H1 (cell line): ENCODE data around the gene SCN1B. TPM values are rescaled to one million over a fixed set of nuclear protein-coding genes. Genes with fewer than 3 reads are reported as not detected.
"Not testable (repeated sequence)": the region's sequence is repeated elsewhere in the genome, so short reads cannot be mapped to it uniquely, and the experiment has no call there.

Experiments
- CTCF ChIA-PET: fragments of 300-600 bp; sonication (Branson Sonifier 250); formaldehyde crosslinking; loops from one replicate; lab custom pipeline; 2021; ENCODE audit not compliant: partially characterized antibody; lab: Charles Lee
- POLR2A ChIA-PET: fragments of 300-600 bp; sonication (Branson Sonifier 250); formaldehyde crosslinking; loops from one replicate; lab custom pipeline; 2021; ENCODE audit warnings: inconsistent platforms; ENCODE audit not compliant: partially characterized antibody; lab: Charles Lee
- DNase-seq, 2 experiments: peaks; one replicate each; pipeline versions ENCODE4 v3.0.0 to v3.0.0-alpha.2; 2010 to 2022; ENCODE audit warnings: low spot score in 2 of 2, low read depth in 1 of 2, mixed read lengths in 1 of 2
- FAIRE-seq: peaks from 2 replicates; lab custom pipeline; 2011; peaks lifted over from hg19 to GRCh38; lab: Jason Lieb, UNC
- H2AFZ ChIP-seq: 2 replicates; pipeline ENCODE4 v1.8.1; 2012; ENCODE audit warnings: low read length, inconsistent platforms
- H2AK5ac ChIP-seq: 2 replicates; pipeline ENCODE4 v1.6.1; 2013; ENCODE audit warnings: low read depth, low read length
- H2BK120ac ChIP-seq: replicated peaks from 2 replicates; pipeline ENCODE3; 2013; ENCODE audit warnings: low read depth, low read length, inconsistent platforms
- H2BK12ac ChIP-seq: 2 replicates; pipeline ENCODE4 v1.6.1; 2013; ENCODE audit warnings: low read depth, low read length
- H2BK15ac ChIP-seq: 2 replicates; pipeline ENCODE4 v1.6.1; 2013; ENCODE audit warnings: low read length
- H2BK20ac ChIP-seq: 2 replicates; pipeline ENCODE4 v1.6.1; 2013; ENCODE audit warnings: low read length
- H2BK5ac ChIP-seq: 2 replicates; pipeline ENCODE4 v1.6.1; 2013; ENCODE audit warnings: low read depth, low read length
- H3K14ac ChIP-seq: 2 replicates; pipeline ENCODE4 v1.6.1; 2013; ENCODE audit warnings: inconsistent platforms; ENCODE audit not compliant: insufficient read length
- H3K18ac ChIP-seq: 2 replicates; pipeline ENCODE4 v1.6.1; 2013; ENCODE audit warnings: low read length; ENCODE audit errors: extremely low read depth
- H3K23ac ChIP-seq: 2 replicates; pipeline ENCODE4 v1.6.1; 2013; ENCODE audit warnings: inconsistent platforms; ENCODE audit not compliant: insufficient read length
- H3K23me2 ChIP-seq: 2 replicates; pipeline ENCODE4 v1.6.1; 2013; ENCODE audit warnings: low read depth, low read length
- H3K27ac ChIP-seq: 2 replicates; pipeline ENCODE4 v1.6.1; 2011; ENCODE audit warnings: low read depth, low read length, inconsistent platforms
- H3K27me3 ChIP-seq, 4 experiments: replicated peaks in 1 of 4; 1 replicate in 1 of 4; 2 replicates in 3 of 4; pipeline versions ENCODE4 v1.6.1 to v1.8.1; 2011 to 2013; ENCODE audit warnings: low read length in 3 of 4, mild to moderate bottlenecking in 3 of 4, inconsistent platforms in 2 of 4, mixed read lengths in 2 of 4, moderate library complexity in 1 of 4; ENCODE audit not compliant: control insufficient read depth in 3 of 4, insufficient read depth in 3 of 4; ENCODE audit errors: extremely low read depth in 1 of 4
- H3K36me3 ChIP-seq, 4 experiments: 2 replicates each; pipeline versions ENCODE4 v1.6.1 to v1.8.1; 2011 to 2013; ENCODE audit warnings: mild to moderate bottlenecking in 4 of 4, low read length in 3 of 4, moderate library complexity in 2 of 4, control low read depth in 1 of 4, inconsistent platforms in 1 of 4; ENCODE audit not compliant: insufficient read depth in 4 of 4, control insufficient read depth in 2 of 4
- H3K4ac ChIP-seq: replicated peaks from 2 replicates; pipeline ENCODE3; 2013; ENCODE audit warnings: low read length, low read depth, mixed read lengths, inconsistent platforms; ENCODE audit not compliant: insufficient read length
- H3K4me1 ChIP-seq, 4 experiments: replicated peaks in 1 of 4; 1 replicate in 1 of 4; 2 replicates in 3 of 4; pipeline versions ENCODE4 v1.6.1 to v1.8.1; 2011 to 2013; ENCODE audit warnings: low read length in 3 of 4, inconsistent platforms in 2 of 4, mixed read lengths in 1 of 4; ENCODE audit not compliant: insufficient read depth in 4 of 4, control insufficient read depth in 3 of 4
- H3K4me2 ChIP-seq, 2 experiments: 2 replicates each; pipeline versions ENCODE4 v1.6.1 to v1.8.1; 2011 to 2013; ENCODE audit warnings: low read depth in 2 of 2, low read length in 2 of 2, control low read depth in 1 of 2, inconsistent platforms in 1 of 2, mild to moderate bottlenecking in 1 of 2; ENCODE audit not compliant: insufficient read depth in 1 of 2
- H3K4me3 ChIP-seq, 4 experiments: fragments of 200-600, 300-600 bp in 1 of 4; sonication (generic), shearing (Covaris generic), sonication (Bioruptor Twin) in 1 of 4; 2 replicates each; pipeline versions ENCODE4 v1.5.1 to v1.8.1; 2011 to 2016; ENCODE audit warnings: low read length in 4 of 4, low read depth in 3 of 4, control low read depth in 2 of 4, inconsistent platforms in 2 of 4, mild to moderate bottlenecking in 2 of 4, mixed read lengths in 1 of 4, moderate library complexity in 1 of 4; ENCODE audit not compliant: insufficient read depth in 2 of 4; ENCODE audit errors: extremely low read depth in 1 of 4
- H3K56ac ChIP-seq: replicated peaks from 2 replicates; pipeline ENCODE3; 2013; ENCODE audit warnings: low read depth, mild to moderate bottlenecking, mixed read lengths, low read length, inconsistent platforms; ENCODE audit not compliant: insufficient read length
- H3K79me1 ChIP-seq: 2 replicates; pipeline ENCODE4 v1.6.1; 2013; ENCODE audit warnings: low read depth, low read length, control low read depth
- H3K79me2 ChIP-seq, 2 experiments: 2 replicates each; pipeline versions ENCODE4 v1.6.1 to v1.8.1; 2012 to 2013; ENCODE audit warnings: low read length in 2 of 2, mild to moderate bottlenecking in 2 of 2, inconsistent platforms in 1 of 2; ENCODE audit not compliant: insufficient read depth in 2 of 2, control insufficient read depth in 1 of 2
- H3K9ac ChIP-seq, 4 experiments: replicated peaks in 1 of 4; 1 replicate in 1 of 4; 2 replicates in 3 of 4; pipeline versions ENCODE4 v1.6.1 to v1.8.1; 2011 to 2013; ENCODE audit warnings: low read depth in 3 of 4, low read length in 3 of 4, control low read depth in 2 of 4, mild to moderate bottlenecking in 2 of 4, moderate library complexity in 2 of 4, inconsistent platforms in 1 of 4; ENCODE audit errors: extremely low read depth in 1 of 4
- H3K9me3 ChIP-seq, 2 experiments: 2 replicates each; pipeline versions ENCODE4 v1.6.1 to v1.8.1; 2012 to 2013; ENCODE audit warnings: mild to moderate bottlenecking in 2 of 2, moderate library complexity in 2 of 2, control low read depth in 1 of 2, inconsistent platforms in 1 of 2, low read depth in 1 of 2, low read length in 1 of 2, mixed read lengths in 1 of 2; ENCODE audit not compliant: insufficient read depth in 2 of 2
- H4K20me1 ChIP-seq, 2 experiments: replicated peaks in 1 of 2; 2 replicates each; pipeline versions ENCODE3 to v1.8.1; 2011 to 2013; ENCODE audit warnings: inconsistent platforms in 2 of 2, low read length in 2 of 2, mild to moderate bottlenecking in 1 of 2; ENCODE audit not compliant: insufficient read depth in 2 of 2, control insufficient read depth in 1 of 2
- H4K5ac ChIP-seq: 2 replicates; pipeline ENCODE4 v1.6.1; 2013; ENCODE audit warnings: low read length, low read depth, mixed read lengths, inconsistent platforms; ENCODE audit not compliant: insufficient read length
- H4K8ac ChIP-seq: 2 replicates; pipeline ENCODE4 v1.8.0; 2013; ENCODE audit warnings: mild to moderate bottlenecking, moderate library complexity, low read length, inconsistent platforms; ENCODE audit not compliant: insufficient read depth; ENCODE audit errors: extremely low read depth
- H4K91ac ChIP-seq: replicated peaks from 2 replicates; pipeline ENCODE3; 2013; ENCODE audit warnings: low read length, mixed read lengths, inconsistent platforms; ENCODE audit not compliant: insufficient read length
- WGBS, 2 experiments: shearing (Covaris generic) in 1 of 2; methylation state at CpG; one replicate each; pipeline versions ENCODE4 v1.1.6 to v1.1.7; 2013 to 2015; ENCODE audit warnings: low lambda C conversion rate in 2 of 2, mixed read lengths in 2 of 2, inconsistent platforms in 1 of 2, low coverage in 1 of 2, missing lambda C conversion rate in 1 of 2; ENCODE audit not compliant: insufficient replicate concordance in 2 of 2, insufficient coverage in 1 of 2, insufficient read length in 1 of 2; ENCODE audit errors: extremely low coverage in 1 of 2, missing lambda C conversion rate in 1 of 2; 5-methylcytosine and 5-hydroxymethylcytosine counted together
- polyA plus RNA-seq, 7 experiments: library from polyadenylated mRNA; depleted of rRNA in 3 of 7; stranded (reverse) in 5 of 7; unstranded in 2 of 7; fragments of >200 nt in 5 of 7; fragments of 200-250 nt in 2 of 7; gene quantifications; 1 replicate in 5 of 7; 2 replicates in 1 of 7; 4 replicates in 1 of 7; pipeline versions ENCODE4 v1.2.1 to v1.2.3, GENCODE V29; 2011 to 2013; ENCODE audit warnings: missing spikeins in 2 of 7, mixed read lengths in 2 of 7
- total RNA-seq: library from RNA; stranded (reverse); fragmentation: NEBNext Ultra II Directional; extraction: Animal tissue kit (Norgen Biotek cat#: 25700); gene quantifications from 2 replicates; pipeline ENCODE4 v1.2.1, GENCODE V29; 2021

Gene SCN1B
- total and polyA plus RNA-seq, 2 of the 8 experiments (the other 6 are each of a cell fraction or from before 2014, with no cell fraction given), result 3.1 to 3.5 TPM

- H3K4me1 ChIP-seq, result peaks cover 8 to 24% (median 16%) of the 10 kb centered on the region in 4 experiments
- not testable (repeated sequence) for H2BK12ac ChIP-seq, DNase-seq, H3K18ac ChIP-seq, H3K36me3 ChIP-seq, H2BK15ac ChIP-seq, H4K8ac ChIP-seq, H3K27me3 ChIP-seq, FAIRE-seq, H3K9ac ChIP-seq, H3K4ac ChIP-seq, H3K14ac ChIP-seq, H4K91ac ChIP-seq, H2AK5ac ChIP-seq, H2BK120ac ChIP-seq, H2BK20ac ChIP-seq, H3K27ac ChIP-seq, H3K23ac ChIP-seq, H3K56ac ChIP-seq, H4K5ac ChIP-seq, H3K9me3 ChIP-seq, H3K79me1 ChIP-seq, H2AFZ ChIP-seq
- peaks cover 7 to 16% of the 10 kb centered on the region in 2 experiments for H4K20me1 ChIP-seq
- 84% methylated on average over 7 of the region's 7 CpGs; no CpG with 5 or more reads in 1 of the 2 experiments for WGBS, 2 experiments
- H3K79me2 ChIP-seq, result peaks cover 16 to 26% of the 10 kb centered on the region in 2 experiments
- H3K4me3 ChIP-seq, result peak overlapping the region in 1 of 4 experiments; percentile 83; a peak in 1 of 8 replicates
- 0 out of 2 replicates have a peak overlapping the region, but pooled peaks have one; percentile 89 for H2BK5ac ChIP-seq
- H3K4me2 ChIP-seq, result peak overlapping the region; percentile 99
- CTCF ChIA-PET, result interaction anchor here (0.8 to 1.4 kb wide), 3 partner anchors 20 to 46 kb away, joined by 3 to 7 read pairs (median 3); no protein-coding TSS in a partner anchor
- POLR2A ChIA-PET, result interaction anchor here (0.8 to 22.5 kb wide), 4 partner anchors 11 to 22 kb away, joined by 3 to 366 read pairs (median 6); partner anchors contain the start of gene SCN1B
- H3K23me2 ChIP-seq, result peaks cover 18% of the 10 kb centered on the region
These were observed 32.0 kb upstream of the SCN1B start for GRCh38 chr19:34998224-34998623.
